Psoas muscle (tissue), 8 donors: ENCODE data around the gene SLC36A4. TPM values are rescaled to one million over a fixed set of nuclear protein-coding genes. Genes with fewer than 3 reads are reported as not detected.
A peak's percentile ranks its signal among the peaks of the same experiment; 100 is the strongest.
"Not testable (repeated sequence)": the region's sequence is repeated elsewhere in the genome, so short reads cannot be mapped to it uniquely, and the experiment has no call there.

ENCODE experiments used
- ATAC-seq, 4 donors: fragments of 200-7000 bp; cut with Tn5 transposase; one replicate each; pipeline ENCODE4 v1.9.1; 2020; ENCODE audit warnings: moderate library complexity in 3 of 4, mild to moderate bottlenecking in 2 of 4
- DNase-seq, 2 donors: peaks; one replicate each; pipeline ENCODE4 v3.0.0-alpha.2; 2020
- H3K27ac ChIP-seq: fragments of 200-600 bp; one replicate; pipeline ENCODE4 v1.8.0; 2022
- H3K27me3 ChIP-seq, 3 donors: fragments of 200-600 bp in 1 of 3; one replicate each; pipeline versions ENCODE4 v1.6.1 to v1.8.0; 2013 to 2022; ENCODE audit warnings: low read length in 2 of 3, mild to moderate bottlenecking in 2 of 3, moderate library complexity in 1 of 3; ENCODE audit not compliant: insufficient read depth in 3 of 3
- H3K36me3 ChIP-seq, 2 donors: fragments of 200-600 bp in 1 of 2; one replicate each; pipeline versions ENCODE4 v1.6.1 to v1.8.0; 2013 to 2022; ENCODE audit warnings: low read depth in 1 of 2, mild to moderate bottlenecking in 1 of 2, moderate library complexity in 1 of 2; ENCODE audit not compliant: insufficient read depth in 1 of 2
- H3K4me1 ChIP-seq: fragments of 200-600 bp; one replicate; pipeline ENCODE4 v1.8.0; 2022
- H3K4me3 ChIP-seq: fragments of 200-600 bp; one replicate; pipeline ENCODE4 v1.8.0; 2022; ENCODE audit warnings: mild to moderate bottlenecking
- H3K9me3 ChIP-seq: fragments of 200-600 bp; one replicate; pipeline ENCODE4 v1.8.0; 2022
- CTCF ChIP-seq: fragments of 200-600 bp; IDR thresholded peaks from one replicate; pipeline ENCODE4 v1.8.0; 2022; ENCODE audit warnings: antibody characterized with exemption
- WGBS, 3 donors: extraction: QIAGEN DNeasy Blood & Tissue Kit; methylation state at CpG; one replicate each; pipeline versions ENCODE4 v1.1.6 to v1.1.7; 2013; 5-methylcytosine and 5-hydroxymethylcytosine counted together
- intact Hi-C, 2 donors: fragments of 100-400 bp; cut with DNase I; formaldehyde crosslinking; loops; one replicate each; pipeline versions ENCODE4 v1.11.0 to v1.14.2; 2022
- long read RNA-seq, 2 donors: library from polyadenylated mRNA; unstranded; transcript quantifications; one replicate each; pipeline ENCODE4 v2.0.0, GENCODE V29; 2021
- polyA plus RNA-seq, 3 donors: library from polyadenylated mRNA; stranded (reverse); fragments of 200-250 nt; gene quantifications; one replicate each; pipeline ENCODE4 v1.2.3, GENCODE V29; 2013
- total RNA-seq, 4 donors: library from RNA; stranded (reverse); fragmentation: NEBNext Ultra II Directional in 2 of 4; extraction: Animal tissue kit (Norgen Biotek cat#: 25700) in 2 of 4; gene quantifications; one replicate each; pipeline versions ENCODE4 v1.2.1 to v1.2.4, GENCODE V29; 2021 to 2023
- donor health status: healthy with polysubstance abuse.
- donor health status: DM: no; HTN: no; CAD: no; lungs with moderate emphysema.
- donor health status: Bipolar disorder and iron deficiency.
- donor health status: healthy.
- donor health status: DM: yes; HTN: yes; CAD: no.
- donor health status: DM: no; HTN: no; CAD: no.
- donor health status: DM: no; HTN: no; CAD: no.
- donor health status: DM: yes; HTN: yes; CAD: no.

Gene SLC36A4
- total RNA-seq (1 to 10 TPM; 2.2 to 4.3 (median 2.6) TPM), polyA plus RNA-seq (1 to 10 TPM; 2.3 to 5.5 (median 3.0) TPM)
- long read RNA-seq, donor 1, full-length matches to known transcripts, result 2 of 2 reads
- long read RNA-seq, donor 1, partial matches to known transcripts, result 0 of 2 reads
- long read RNA-seq, donor 1, other reads (novel, unspliced or antisense), result 0 of 2 reads
- long read RNA-seq, donor 2, partial matches to known transcripts, result 0 of 5 reads
- long read RNA-seq, donor 2, other reads (novel, unspliced or antisense), result 5 of 5 reads

- Histone ChIP-seq H3K27me3 (no peaks in the 10 kb centered on the region), H3K36me3 (no peaks in the 10 kb centered on the region), H3K9me3 (no peaks in the 10 kb centered on the region), H3K4me3 (peak within 1 kb of the TSS; percentile 88), H3K4me1 (peaks cover 6% of the 10 kb centered on the region), H3K27ac (peak within 1 kb of the TSS; percentile 87)
- ATAC-seq (peak; percentile 92 to 96 (median 95)), DNase-seq (peak; percentile 90 to 93)
- TF ChIP-seq CTCF, result no peak
- 0% methylated on average over 60 to 81 of the region's 81 CpGs for WGBS, 3 donors
- intact Hi-C loops, result no loop called here
Measured at GRCh38 chr11:93197380-93198214, at the start of gene SLC36A4. SLC36A4 (minus strand) TSS chr11:93197991; CDS start chr11:93197832, 159 bp downstream.

GRCh38 chr11:93246790-93247189, 49.0 kb upstream of the SLC36A4 start:
- H3K27me3 ChIP-seq, H3K4me3 ChIP-seq, intact Hi-C loops, H3K36me3 ChIP-seq, H3K27ac ChIP-seq, H3K9me3 ChIP-seq, ATAC-seq, DNase-seq, H3K4me1 ChIP-seq: not testable (repeated sequence)
- 87 to 95% (median 90%) methylated on average over 3 of the region's 3 CpGs for WGBS, 3 donors

- H3K27me3 ChIP-seq, result peaks cover 0 to 4% (median 0%) of the 10 kb centered on the region in 3 donors
- H3K4me1 ChIP-seq, result peaks cover 2% of the 10 kb centered on the region
- no peak for TF ChIP-seq CTCF
- ATAC-seq, result no peak
- H3K36me3 ChIP-seq, result no peaks in the 10 kb centered on the region
- no peak overlapping the region for H3K4me3 ChIP-seq
- no peaks in the 10 kb centered on the region for H3K9me3 ChIP-seq
- WGBS, 3 donors, result 72 to 85% (median 74%) methylated on average over 1 of the region's 1 CpG
- H3K27ac ChIP-seq, result no peak overlapping the region
- intact Hi-C loops, result no loop called here
- DNase-seq, result no peak
Measured at GRCh38 chr11:93244018-93244417, 46.2 kb upstream of the SLC36A4 start.

- Histone ChIP-seq H3K4me1 (no peaks in the 10 kb centered on the region), H3K27ac (no peak overlapping the region), H3K36me3 (no peaks in the 10 kb centered on the region), H3K27me3 (peaks cover 0 to 4% (median 3%) of the 10 kb centered on the region in 3 donors), H3K4me3 (no peak overlapping the region), H3K9me3 (no peaks in the 10 kb centered on the region)
- intact Hi-C loops, result loop anchor here in 1 of 2 donors (5.0 to 10.0 kb wide), 2 partner anchors 302 to 385 kb away; partner anchors contain the start of gene SMCO4
- ATAC-seq (no peak), DNase-seq (no peak)
- no peak for TF ChIP-seq CTCF
- WGBS, 3 donors, result 77 to 87% (median 78%) methylated on average over 3 of the region's 3 CpGs
Measured at GRCh38 chr11:93239966-93240365, 42.2 kb upstream of the SLC36A4 start.

GRCh38 chr11:93238956-93239355, 41.2 kb upstream of the SLC36A4 start:
- DNase-seq (no peak), ATAC-seq (no peak)
- H3K27me3 ChIP-seq, result peaks cover 0 to 4% (median 3%) of the 10 kb centered on the region in 3 donors
- 67 to 78% (median 77%) methylated on average over 2 of the region's 2 CpGs for WGBS, 3 donors
- no peak overlapping the region for H3K4me3 ChIP-seq
- no peaks in the 10 kb centered on the region for H3K9me3 ChIP-seq
- intact Hi-C loops, result loop anchor here in 1 of 2 donors (5.0 to 10.0 kb wide), 2 partner anchors 303 to 386 kb away; partner anchors contain the start of gene SMCO4
- H3K4me1 ChIP-seq, result no peaks in the 10 kb centered on the region
- TF ChIP-seq CTCF, result no peak
- H3K36me3 ChIP-seq, result no peaks in the 10 kb centered on the region
- no peak overlapping the region for H3K27ac ChIP-seq
